K562 (cell line): ENCODE measurements around the gene GTF2A1L. TPM values are rescaled to one million over a fixed set of nuclear protein-coding genes. Genes with fewer than 3 reads are reported as not detected.

Experiments
- ARNT ChIP-seq, 2 experiments: fragments of 450-650 bp; IDR thresholded peaks; 2 replicates each; pipeline ENCODE4 v1.6.1; 2016; ENCODE audit warnings: mild to moderate bottlenecking in 1 of 2
- EP400 ChIP-seq: fragments of 450-650 bp; IDR thresholded peaks from 2 replicates; pipeline ENCODE4 v1.6.1; 2017; ENCODE audit warnings: antibody characterized with exemption, mild to moderate bottlenecking, moderate library complexity
- MYC ChIP-seq, 2 experiments: fragments of 250-450 bp in 1 of 2; sonication (Bioruptor Pico) in 1 of 2; IDR thresholded peaks; 2 replicates each; pipeline versions ENCODE4 v1.5.1 to v1.6.1; 2012 to 2021; ENCODE audit warnings: low read depth in 2 of 2, borderline replicate concordance in 1 of 2, improper control_type of control experiment in 1 of 2, low read length in 1 of 2, mild to moderate bottlenecking in 1 of 2, moderate library complexity in 1 of 2
- STAG1 ChIP-seq: sonication (generic); formaldehyde crosslinking; IDR thresholded peaks from 2 replicates; pipeline ENCODE4 v1.5.0; 2020; ENCODE audit warnings: missing genetic modification reagents, borderline replicate concordance
- TCFL5 ChIP-seq: fragments of 250-450 bp; sonication (Bioruptor Pico); conservative IDR thresholded peaks from 2 replicates; pipeline ENCODE4 v1.6.1; 2021; ENCODE audit warnings: mild to moderate bottlenecking, moderate library complexity, matching md5 sums
- ZNF174 ChIP-seq: fragments of 250-450 bp; sonication (Bioruptor Pico); IDR thresholded peaks from 2 replicates; pipeline ENCODE4 v1.4.0; 2020; ENCODE audit warnings: mild to moderate bottlenecking
- ZNF696 ChIP-seq: fragments of 250-450 bp; sonication (Bioruptor Pico); conservative IDR thresholded peaks from 2 replicates; pipeline ENCODE4 v1.4.0; 2020; ENCODE audit warnings: mild to moderate bottlenecking, moderate library complexity
- polyA plus RNA-seq, 8 experiments: library from polyadenylated mRNA; depleted of rRNA in 4 of 8; stranded (reverse) in 5 of 8; unstranded in 3 of 8; fragments of >200 nt; fragmentation: Nextera tagmentation in 2 of 8; fragmentation: Illumina TruSeq in 1 of 8; extraction: Ambion mirVana in 2 of 8; extraction: Trizol in 1 of 8; gene quantifications; 2 replicates each; pipeline versions ENCODE4 v1.2.1 to v1.2.3, GENCODE V29; 2011 to 2014; ENCODE audit warnings: inconsistent platforms in 1 of 8, missing spikeins in 1 of 8
- total RNA-seq, 7 experiments: library from RNA; depleted of rRNA in 6 of 7; stranded (reverse); fragments of >200 nt in 6 of 7; fragmentation: Illumina TruSeq in 2 of 7; extraction: Trizol in 2 of 7; gene quantifications; 2 replicates each; pipeline versions ENCODE4 v1.2.1 to v1.2.3, GENCODE V29; 2011 to 2021; ENCODE audit warnings: low replicate concordance in 1 of 7
- TF ChIP-seq, protein P1 (sequence below): fragments of 450-650 bp; IDR thresholded peaks from 2 replicates; pipeline ENCODE4 v1.6.1; 2016; ENCODE audit warnings: mild to moderate bottlenecking, moderate library complexity
- TF ChIP-seq, protein P2 (sequence below): fragments of 450-650 bp; IDR thresholded peaks from 2 replicates; pipeline ENCODE4 v1.6.1; 2017; ENCODE audit warnings: mild to moderate bottlenecking, moderate library complexity
- TF ChIP-seq, protein P3 (sequence below): IDR thresholded peaks from 2 replicates; pipeline ENCODE4 v1.6.1; 2014; ENCODE audit warnings: antibody characterized with exemption
- TF ChIP-seq, protein P4 (sequence below): fragments of 450-650 bp; IDR thresholded peaks from 2 replicates; pipeline ENCODE4 v1.6.1; 2018; ENCODE audit warnings: mild to moderate bottlenecking, low read depth; ENCODE audit not compliant: partially characterized antibody

GTF2A1L gene
- total and polyA plus RNA-seq, 9 of the 15 experiments (the other 6 are each of a cell fraction or from before 2014, with no cell fraction given) = 0.05 to 0.35 (median 0.12) TPM; not detected in 5

DNA sequence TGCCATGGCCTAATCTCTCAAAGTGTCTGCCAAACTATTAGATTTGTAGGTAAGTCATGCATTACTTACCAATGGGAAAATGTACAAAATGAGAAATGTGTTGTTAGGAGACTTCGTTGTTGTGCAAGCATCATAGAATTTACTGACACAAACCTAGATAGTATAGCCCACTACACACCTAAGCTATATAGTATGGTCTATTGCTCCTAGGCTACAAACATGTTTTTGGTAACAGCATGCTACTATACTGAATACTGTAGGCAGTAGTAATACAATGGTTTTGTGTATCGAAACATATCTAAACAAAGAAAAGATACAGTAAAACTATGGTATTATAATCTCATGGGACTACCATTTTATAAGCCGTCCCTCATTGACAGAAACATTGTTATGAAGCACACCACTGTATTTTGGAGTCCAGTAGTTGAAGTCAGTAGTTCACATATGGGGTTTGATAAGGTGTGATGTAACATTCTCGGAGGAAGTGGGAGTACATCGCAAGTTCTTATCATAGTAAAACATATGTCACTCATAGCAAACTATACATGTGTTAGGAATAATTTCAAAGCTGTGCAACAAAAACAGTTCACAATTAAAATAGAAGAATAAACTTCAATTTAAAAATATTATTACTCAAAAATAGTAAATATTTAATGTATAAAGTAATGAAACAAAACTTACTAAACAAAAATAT lies 12.0 kb upstream of the GTF2A1L start (continued):
- TF ChIP-seq, protein P1, sequence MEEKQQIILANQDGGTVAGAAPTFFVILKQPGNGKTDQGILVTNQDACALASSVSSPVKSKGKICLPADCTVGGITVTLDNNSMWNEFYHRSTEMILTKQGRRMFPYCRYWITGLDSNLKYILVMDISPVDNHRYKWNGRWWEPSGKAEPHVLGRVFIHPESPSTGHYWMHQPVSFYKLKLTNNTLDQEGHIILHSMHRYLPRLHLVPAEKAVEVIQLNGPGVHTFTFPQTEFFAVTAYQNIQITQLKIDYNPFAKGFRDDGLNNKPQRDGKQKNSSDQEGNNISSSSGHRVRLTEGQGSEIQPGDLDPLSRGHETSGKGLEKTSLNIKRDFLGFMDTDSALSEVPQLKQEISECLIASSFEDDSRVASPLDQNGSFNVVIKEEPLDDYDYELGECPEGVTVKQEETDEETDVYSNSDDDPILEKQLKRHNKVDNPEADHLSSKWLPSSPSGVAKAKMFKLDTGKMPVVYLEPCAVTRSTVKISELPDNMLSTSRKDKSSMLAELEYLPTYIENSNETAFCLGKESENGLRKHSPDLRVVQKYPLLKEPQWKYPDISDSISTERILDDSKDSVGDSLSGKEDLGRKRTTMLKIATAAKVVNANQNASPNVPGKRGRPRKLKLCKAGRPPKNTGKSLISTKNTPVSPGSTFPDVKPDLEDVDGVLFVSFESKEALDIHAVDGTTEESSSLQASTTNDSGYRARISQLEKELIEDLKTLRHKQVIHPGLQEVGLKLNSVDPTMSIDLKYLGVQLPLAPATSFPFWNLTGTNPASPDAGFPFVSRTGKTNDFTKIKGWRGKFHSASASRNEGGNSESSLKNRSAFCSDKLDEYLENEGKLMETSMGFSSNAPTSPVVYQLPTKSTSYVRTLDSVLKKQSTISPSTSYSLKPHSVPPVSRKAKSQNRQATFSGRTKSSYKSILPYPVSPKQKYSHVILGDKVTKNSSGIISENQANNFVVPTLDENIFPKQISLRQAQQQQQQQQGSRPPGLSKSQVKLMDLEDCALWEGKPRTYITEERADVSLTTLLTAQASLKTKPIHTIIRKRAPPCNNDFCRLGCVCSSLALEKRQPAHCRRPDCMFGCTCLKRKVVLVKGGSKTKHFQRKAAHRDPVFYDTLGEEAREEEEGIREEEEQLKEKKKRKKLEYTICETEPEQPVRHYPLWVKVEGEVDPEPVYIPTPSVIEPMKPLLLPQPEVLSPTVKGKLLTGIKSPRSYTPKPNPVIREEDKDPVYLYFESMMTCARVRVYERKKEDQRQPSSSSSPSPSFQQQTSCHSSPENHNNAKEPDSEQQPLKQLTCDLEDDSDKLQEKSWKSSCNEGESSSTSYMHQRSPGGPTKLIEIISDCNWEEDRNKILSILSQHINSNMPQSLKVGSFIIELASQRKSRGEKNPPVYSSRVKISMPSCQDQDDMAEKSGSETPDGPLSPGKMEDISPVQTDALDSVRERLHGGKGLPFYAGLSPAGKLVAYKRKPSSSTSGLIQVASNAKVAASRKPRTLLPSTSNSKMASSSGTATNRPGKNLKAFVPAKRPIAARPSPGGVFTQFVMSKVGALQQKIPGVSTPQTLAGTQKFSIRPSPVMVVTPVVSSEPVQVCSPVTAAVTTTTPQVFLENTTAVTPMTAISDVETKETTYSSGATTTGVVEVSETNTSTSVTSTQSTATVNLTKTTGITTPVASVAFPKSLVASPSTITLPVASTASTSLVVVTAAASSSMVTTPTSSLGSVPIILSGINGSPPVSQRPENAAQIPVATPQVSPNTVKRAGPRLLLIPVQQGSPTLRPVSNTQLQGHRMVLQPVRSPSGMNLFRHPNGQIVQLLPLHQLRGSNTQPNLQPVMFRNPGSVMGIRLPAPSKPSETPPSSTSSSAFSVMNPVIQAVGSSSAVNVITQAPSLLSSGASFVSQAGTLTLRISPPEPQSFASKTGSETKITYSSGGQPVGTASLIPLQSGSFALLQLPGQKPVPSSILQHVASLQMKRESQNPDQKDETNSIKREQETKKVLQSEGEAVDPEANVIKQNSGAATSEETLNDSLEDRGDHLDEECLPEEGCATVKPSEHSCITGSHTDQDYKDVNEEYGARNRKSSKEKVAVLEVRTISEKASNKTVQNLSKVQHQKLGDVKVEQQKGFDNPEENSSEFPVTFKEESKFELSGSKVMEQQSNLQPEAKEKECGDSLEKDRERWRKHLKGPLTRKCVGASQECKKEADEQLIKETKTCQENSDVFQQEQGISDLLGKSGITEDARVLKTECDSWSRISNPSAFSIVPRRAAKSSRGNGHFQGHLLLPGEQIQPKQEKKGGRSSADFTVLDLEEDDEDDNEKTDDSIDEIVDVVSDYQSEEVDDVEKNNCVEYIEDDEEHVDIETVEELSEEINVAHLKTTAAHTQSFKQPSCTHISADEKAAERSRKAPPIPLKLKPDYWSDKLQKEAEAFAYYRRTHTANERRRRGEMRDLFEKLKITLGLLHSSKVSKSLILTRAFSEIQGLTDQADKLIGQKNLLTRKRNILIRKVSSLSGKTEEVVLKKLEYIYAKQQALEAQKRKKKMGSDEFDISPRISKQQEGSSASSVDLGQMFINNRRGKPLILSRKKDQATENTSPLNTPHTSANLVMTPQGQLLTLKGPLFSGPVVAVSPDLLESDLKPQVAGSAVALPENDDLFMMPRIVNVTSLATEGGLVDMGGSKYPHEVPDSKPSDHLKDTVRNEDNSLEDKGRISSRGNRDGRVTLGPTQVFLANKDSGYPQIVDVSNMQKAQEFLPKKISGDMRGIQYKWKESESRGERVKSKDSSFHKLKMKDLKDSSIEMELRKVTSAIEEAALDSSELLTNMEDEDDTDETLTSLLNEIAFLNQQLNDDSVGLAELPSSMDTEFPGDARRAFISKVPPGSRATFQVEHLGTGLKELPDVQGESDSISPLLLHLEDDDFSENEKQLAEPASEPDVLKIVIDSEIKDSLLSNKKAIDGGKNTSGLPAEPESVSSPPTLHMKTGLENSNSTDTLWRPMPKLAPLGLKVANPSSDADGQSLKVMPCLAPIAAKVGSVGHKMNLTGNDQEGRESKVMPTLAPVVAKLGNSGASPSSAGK = peak; percentile 69
- TF ChIP-seq, protein P2, sequence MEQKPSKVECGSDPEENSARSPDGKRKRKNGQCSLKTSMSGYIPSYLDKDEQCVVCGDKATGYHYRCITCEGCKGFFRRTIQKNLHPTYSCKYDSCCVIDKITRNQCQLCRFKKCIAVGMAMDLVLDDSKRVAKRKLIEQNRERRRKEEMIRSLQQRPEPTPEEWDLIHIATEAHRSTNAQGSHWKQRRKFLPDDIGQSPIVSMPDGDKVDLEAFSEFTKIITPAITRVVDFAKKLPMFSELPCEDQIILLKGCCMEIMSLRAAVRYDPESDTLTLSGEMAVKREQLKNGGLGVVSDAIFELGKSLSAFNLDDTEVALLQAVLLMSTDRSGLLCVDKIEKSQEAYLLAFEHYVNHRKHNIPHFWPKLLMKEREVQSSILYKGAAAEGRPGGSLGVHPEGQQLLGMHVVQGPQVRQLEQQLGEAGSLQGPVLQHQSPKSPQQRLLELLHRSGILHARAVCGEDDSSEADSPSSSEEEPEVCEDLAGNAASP = no peak
- no peak for TF ChIP-seq TCFL5 (CRISPR knock-in tag)
- no peak for TF ChIP-seq ZNF174 (CRISPR knock-in tag)
- peak; percentile 32; the same call in 1 of the 2 replicates for TF ChIP-seq EP400
- TF ChIP-seq ZNF696 (CRISPR knock-in tag) = no peak
- TF ChIP-seq MYC (IDR thresholded peaks at IDR 0.05; ENCODE audit: low read depth, low read length) = peak; percentile 53; the same call in 1 of the 2 replicates
- no peak for TF ChIP-seq MYC (CRISPR knock-in tag; IDR thresholded peaks at IDR 0.05; ENCODE audit: borderline replicate concordance, low read depth)
- no peak for TF ChIP-seq STAG1 (CRISPR knock-in tag)
- TF ChIP-seq, protein P3, sequence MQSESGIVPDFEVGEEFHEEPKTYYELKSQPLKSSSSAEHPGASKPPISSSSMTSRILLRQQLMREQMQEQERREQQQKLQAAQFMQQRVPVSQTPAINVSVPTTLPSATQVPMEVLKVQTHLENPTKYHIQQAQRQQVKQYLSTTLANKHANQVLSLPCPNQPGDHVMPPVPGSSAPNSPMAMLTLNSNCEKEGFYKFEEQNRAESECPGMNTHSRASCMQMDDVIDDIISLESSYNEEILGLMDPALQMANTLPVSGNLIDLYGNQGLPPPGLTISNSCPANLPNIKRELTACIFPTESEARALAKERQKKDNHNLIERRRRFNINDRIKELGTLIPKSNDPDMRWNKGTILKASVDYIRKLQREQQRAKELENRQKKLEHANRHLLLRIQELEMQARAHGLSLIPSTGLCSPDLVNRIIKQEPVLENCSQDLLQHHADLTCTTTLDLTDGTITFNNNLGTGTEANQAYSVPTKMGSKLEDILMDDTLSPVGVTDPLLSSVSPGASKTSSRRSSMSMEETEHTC = no peak
- TF ChIP-seq, protein P4, sequence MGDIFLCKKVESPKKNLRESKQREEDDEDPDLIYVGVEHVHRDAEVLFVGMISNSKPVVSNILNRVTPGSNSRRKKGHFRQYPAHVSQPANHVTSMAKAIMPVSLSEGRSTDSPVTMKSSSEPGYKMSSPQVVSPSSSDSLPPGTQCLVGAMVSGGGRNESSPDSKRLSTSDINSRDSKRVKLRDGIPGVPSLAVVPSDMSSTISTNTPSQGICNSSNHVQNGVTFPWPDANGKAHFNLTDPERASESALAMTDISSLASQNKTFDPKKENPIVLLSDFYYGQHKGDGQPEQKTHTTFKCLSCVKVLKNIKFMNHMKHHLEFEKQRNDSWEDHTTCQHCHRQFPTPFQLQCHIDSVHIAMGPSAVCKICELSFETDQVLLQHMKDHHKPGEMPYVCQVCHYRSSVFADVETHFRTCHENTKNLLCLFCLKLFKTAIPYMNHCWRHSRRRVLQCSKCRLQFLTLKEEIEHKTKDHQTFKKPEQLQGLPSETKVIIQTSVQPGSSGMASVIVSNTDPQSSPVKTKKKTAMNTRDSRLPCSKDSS = no peak
- peak; percentile 85 to 93 for TF ChIP-seq ARNT (IDR thresholded peaks at IDR 0.05)
